ENCODE data around the gene IRF9.

The IRF9 gene

GRCh38 chr14:24160850-24161804 lies at the start of gene IRF9:
IRF9 (plus strand) TSS chr14:24161265; CDS start chr14:24162145, 880 bp downstream.
- DNase-seq, result peak; percentile 99

- no peak for DNase-seq
Measured at GRCh38 chr14:24113379-24113800, 47.7 kb upstream of the IRF9 start.

GRCh38 chr14:24113801-24114531 lies 47.1 kb upstream of the IRF9 start:
- peak; percentile 62 for DNase-seq

- peak; percentile 97 for DNase-seq
Measured at GRCh38 chr14:24114532-24115421, 46.3 kb upstream of the IRF9 start, which contains the start of the genes DCAF11 and NRL. DCAF11 (plus strand) TSS chr14:24114777; CDS start chr14:24115595, 818 bp downstream. NRL (minus strand) TSS chr14:24114949; CDS start chr14:24082848, 32,101 bp downstream.

GRCh38 chr14:24115422-24116127 lies 45.5 kb upstream of the IRF9 start:
- no peak for DNase-seq

GRCh38 chr14:24116128-24116814 lies 44.8 kb upstream of the IRF9 start:
- no peak for DNase-seq

GRCh38 chr14:24117179-24117578 lies 43.9 kb upstream of the IRF9 start:
- no peak for DNase-seq

- no peak for DNase-seq
Measured at GRCh38 chr14:24119691-24120090, 41.4 kb upstream of the IRF9 start.

GRCh38 chr14:24121210-24121609 lies 39.9 kb upstream of the IRF9 start:
- DNase-seq, result no peak

GRCh38 chr14:24122416-24122815 lies 38.6 kb upstream of the IRF9 start:
- no peak for DNase-seq

- DNase-seq, result no peak
Measured at GRCh38 chr14:24122898-24123297, 38.2 kb upstream of the IRF9 start.

GRCh38 chr14:24123424-24124417 lies 37.3 kb upstream of the IRF9 start:
- DNase-seq, result no peak

- no peak for DNase-seq
Measured at GRCh38 chr14:24126939-24127338, 34.1 kb upstream of the IRF9 start.

- no peak for DNase-seq
Measured at GRCh38 chr14:24127673-24128072, 33.4 kb upstream of the IRF9 start.

GRCh38 chr14:24129410-24129998 lies 31.6 kb upstream of the IRF9 start:
- DNase-seq, result no peak

GRCh38 chr14:24130380-24130716 lies 30.7 kb upstream of the IRF9 start, which contains the start of gene FITM1:
FITM1 (plus strand) TSS chr14:24130659; CDS start chr14:24131564, 905 bp downstream.
- DNase-seq, result no peak

GRCh38 chr14:24130717-24131548 lies 30.1 kb upstream of the IRF9 start:
- no peak for DNase-seq

- no peak for DNase-seq
Measured at GRCh38 chr14:24131549-24131966, 29.5 kb upstream of the IRF9 start.
